Trophoblast cell (in vitro differentiated cells and primary cell): ENCODE data around the gene CTDSPL2.

Source experiments
- DNase-seq, 2 donors: peaks; one replicate each; pipeline ENCODE4 v3.0.0-alpha.2; 2016
- H2AFZ ChIP-seq: 2 replicates; pipeline ENCODE4 v1.6.1; 2013; ENCODE audit warnings: low read length, moderate library complexity, mild to moderate bottlenecking; ENCODE audit not compliant: insufficient read depth, poor library complexity
- H2AK5ac ChIP-seq: 2 replicates; pipeline ENCODE4 v1.6.1; 2013; ENCODE audit warnings: mild to moderate bottlenecking, low read length
- H2BK120ac ChIP-seq: 2 replicates; pipeline ENCODE4 v1.6.1; 2013; ENCODE audit warnings: low read length, mild to moderate bottlenecking, moderate library complexity; ENCODE audit not compliant: insufficient read depth, poor library complexity
- H2BK12ac ChIP-seq: 2 replicates; pipeline ENCODE4 v1.6.1; 2013; ENCODE audit warnings: mild to moderate bottlenecking, low read length, moderate library complexity
- H2BK5ac ChIP-seq: 2 replicates; pipeline ENCODE4 v1.6.1; 2013; ENCODE audit warnings: low read length, low read depth, moderate library complexity, mild to moderate bottlenecking; ENCODE audit not compliant: poor library complexity
- H3K14ac ChIP-seq: 2 replicates; pipeline ENCODE4 v1.6.1; 2013; ENCODE audit warnings: mild to moderate bottlenecking, low read length
- H3K18ac ChIP-seq: 2 replicates; pipeline ENCODE4 v1.6.1; 2013; ENCODE audit warnings: mild to moderate bottlenecking, low read length
- H3K23ac ChIP-seq: 2 replicates; pipeline ENCODE4 v1.6.1; 2013; ENCODE audit warnings: low read length
- H3K27ac ChIP-seq: 2 replicates; pipeline ENCODE4 v1.5.1; 2013; ENCODE audit warnings: low read depth, mild to moderate bottlenecking, inconsistent platforms, low read length, moderate library complexity
- H3K27me3 ChIP-seq: 2 replicates; pipeline ENCODE4 v1.6.1; 2013; ENCODE audit warnings: inconsistent platforms, mild to moderate bottlenecking, low read length, moderate library complexity; ENCODE audit not compliant: insufficient read depth
- H3K36me3 ChIP-seq, 2 experiments: 1 replicate in 1 of 2; 2 replicates in 1 of 2; pipeline ENCODE4 v1.6.1; 2013; ENCODE audit warnings: low read length in 2 of 2, mild to moderate bottlenecking in 2 of 2, moderate library complexity in 1 of 2; ENCODE audit not compliant: insufficient read depth in 2 of 2, control insufficient read depth in 1 of 2
- H3K4ac ChIP-seq: 2 replicates; pipeline ENCODE4 v1.6.1; 2013; ENCODE audit warnings: low read depth, mild to moderate bottlenecking, low read length, moderate library complexity
- H3K4me1 ChIP-seq, 2 experiments: 1 replicate in 1 of 2; 2 replicates in 1 of 2; pipeline ENCODE4 v1.6.1; 2013; ENCODE audit warnings: low read length in 2 of 2, mild to moderate bottlenecking in 2 of 2, moderate library complexity in 1 of 2; ENCODE audit not compliant: insufficient read depth in 2 of 2, control insufficient read depth in 1 of 2
- H3K4me2 ChIP-seq: 2 replicates; pipeline ENCODE4 v1.6.1; 2013; ENCODE audit warnings: inconsistent platforms, mild to moderate bottlenecking, low read length, moderate library complexity
- H3K4me3 ChIP-seq: 2 replicates; pipeline ENCODE4 v1.5.1; 2013; ENCODE audit warnings: mild to moderate bottlenecking, low read depth, low read length, inconsistent platforms
- H3K79me1 ChIP-seq: one replicate; pipeline ENCODE4 v1.6.1; 2013; ENCODE audit warnings: low read length
- H3K79me2 ChIP-seq: 2 replicates; pipeline ENCODE4 v1.6.1; 2013; ENCODE audit warnings: low read length, mild to moderate bottlenecking; ENCODE audit not compliant: control insufficient read depth, insufficient read depth, poor library complexity
- H3K9ac ChIP-seq: 2 replicates; pipeline ENCODE4 v1.6.1; 2013; ENCODE audit warnings: mild to moderate bottlenecking, low read length
- H3K9me3 ChIP-seq: 2 replicates; pipeline ENCODE4 v1.6.1; 2013; ENCODE audit warnings: low read depth, mild to moderate bottlenecking, control low read depth, inconsistent platforms, low read length; ENCODE audit not compliant: insufficient read depth
- H4K12ac ChIP-seq: 2 replicates; pipeline ENCODE4 v1.6.1; 2013; ENCODE audit warnings: low read depth, mild to moderate bottlenecking, low read length, moderate library complexity
- H4K8ac ChIP-seq: 2 replicates; pipeline ENCODE4 v1.6.1; 2013; ENCODE audit warnings: low read depth, mild to moderate bottlenecking, low read length, moderate library complexity
- H4K91ac ChIP-seq: one replicate; pipeline ENCODE4 v1.6.1; 2013; ENCODE audit warnings: low read depth, mild to moderate bottlenecking, low read length, moderate library complexity
- WGBS: extraction: QIAGEN DNeasy Blood & Tissue Kit; methylation state at CpG from one replicate; pipeline ENCODE4 v1.1.7; 2013; ENCODE audit warnings: missing lambda C conversion rate; ENCODE audit not compliant: insufficient read length, insufficient coverage; ENCODE audit errors: extremely low coverage; 5-methylcytosine and 5-hydroxymethylcytosine counted together

Gene CTDSPL2

GRCh38 chr15:44535092-44535491 is 107.7 kb downstream of the CTDSPL2 start:
- WGBS: no CpG with 5 or more reads among the region's 8 CpGs
- Histone ChIP-seq H3K14ac (no peak overlapping the region), H3K4me3 (no peak overlapping the region), H4K91ac (no peak overlapping the region), H3K9ac (no peak overlapping the region), H3K4me2 (no peak overlapping the region), H3K18ac (no peak overlapping the region), H3K9me3 (no peaks in the 10 kb centered on the region), H3K79me2 (peaks cover 10% of the 10 kb centered on the region), H3K23ac (no peak overlapping the region), H3K27me3 (no peaks in the 10 kb centered on the region), H2BK5ac (no peak overlapping the region), H2BK120ac (no peak overlapping the region), H2AK5ac (no peak overlapping the region), H2BK12ac (no peak overlapping the region), H3K4me1 (peaks cover 0 to 5% of the 10 kb centered on the region in 2 experiments), H3K4ac (no peak overlapping the region), H3K36me3 (peaks cover 1 to 5% of the 10 kb centered on the region in 2 experiments), H4K12ac (no peak overlapping the region), H3K79me1 (peaks cover 12% of the 10 kb centered on the region), H3K27ac (no peak overlapping the region), H4K8ac (no peak overlapping the region), H2AFZ (no peak overlapping the region)
- DNase-seq: no peak

DNA sequence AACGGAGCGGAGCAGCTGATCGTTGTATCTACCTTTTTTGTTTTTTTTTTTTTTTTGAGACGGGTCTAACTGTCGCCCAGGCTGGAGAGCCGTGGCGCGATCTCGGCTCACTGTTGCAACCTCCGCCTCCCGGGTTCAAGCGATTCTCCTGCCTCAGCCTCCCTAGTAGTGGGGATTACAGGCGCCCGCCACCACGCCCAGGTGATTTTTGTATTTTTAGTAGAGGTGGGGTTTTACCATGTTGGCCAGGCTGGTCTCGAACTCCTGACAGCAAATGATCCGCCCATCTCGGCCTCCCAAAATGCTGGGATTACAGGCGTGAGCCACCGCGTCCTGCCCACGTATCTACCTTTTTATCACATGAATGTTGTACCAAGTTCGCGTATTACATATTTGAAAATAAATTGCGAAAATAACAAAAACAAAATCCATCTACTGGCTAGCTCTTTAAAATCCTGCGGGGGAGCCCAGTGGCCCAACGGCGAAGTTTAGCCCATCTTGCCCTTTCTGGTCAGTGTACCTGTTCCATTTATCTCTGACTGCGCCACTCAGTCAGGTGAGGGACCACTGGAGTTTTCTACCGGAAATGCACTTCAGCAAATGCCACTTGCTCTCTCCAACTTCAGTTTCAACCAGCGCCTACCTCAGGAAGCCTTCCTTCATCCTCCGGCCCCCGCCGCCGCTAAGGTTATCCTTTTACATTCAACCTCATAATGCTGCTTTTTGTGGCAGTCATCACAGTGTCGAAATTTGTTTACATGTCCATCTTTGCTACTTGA is 108.3 kb downstream of the CTDSPL2 start:
- peak overlapping the region; percentile 84 for H4K12ac ChIP-seq
- H3K36me3 ChIP-seq: peaks cover 5% of the 10 kb centered on the region in 2 experiments
- peaks cover 12% of the 10 kb centered on the region for H3K79me1 ChIP-seq
- peak overlapping the region; percentile 92 for H3K14ac ChIP-seq
- peaks cover 0 to 5% of the 10 kb centered on the region in 2 experiments for H3K4me1 ChIP-seq
- no peak overlapping the region for H2AK5ac ChIP-seq
- no peak overlapping the region for H2BK120ac ChIP-seq
- H3K79me2 ChIP-seq: peaks cover 13% of the 10 kb centered on the region
- peak overlapping the region; percentile 81 for H3K4me3 ChIP-seq
- peak overlapping the region; percentile 91 for H3K27ac ChIP-seq
- no peak for DNase-seq
- H3K4ac ChIP-seq: peak overlapping the region; percentile 37
- peak overlapping the region; percentile 68 for H3K4me2 ChIP-seq
- no peak overlapping the region for H3K23ac ChIP-seq
- peak overlapping the region; percentile 49 for H2BK5ac ChIP-seq
- peak overlapping the region; percentile 78 for H4K8ac ChIP-seq
- H3K9ac ChIP-seq: peak overlapping the region; percentile 86
- no peaks in the 10 kb centered on the region for H3K9me3 ChIP-seq
- no peak overlapping the region for H2BK12ac ChIP-seq
- no peaks in the 10 kb centered on the region for H3K27me3 ChIP-seq
- peak overlapping the region; percentile 83 for H4K91ac ChIP-seq
- H3K18ac ChIP-seq: no peak overlapping the region
- H2AFZ ChIP-seq: peak overlapping the region; percentile 85
- no CpG with 5 or more reads among the region's 36 CpGs for WGBS

GRCh38 chr15:44536302-44536961 is 109.0 kb downstream of the CTDSPL2 start:
- WGBS: no CpG with 5 or more reads among the region's 47 CpGs
- Histone ChIP-seq H3K9ac (peak overlapping the region; percentile 86), H3K79me1 (peaks cover 12% of the 10 kb centered on the region), H2BK120ac (peak overlapping the region; percentile 65), H4K12ac (peak overlapping the region; percentile 84), H3K14ac (peak overlapping the region; percentile 92), H4K91ac (peak overlapping the region; percentile 83), H2AK5ac (no peak overlapping the region), H4K8ac (peak overlapping the region; percentile 78), H3K23ac (no peak overlapping the region), H3K4me2 (peak overlapping the region; percentile 68), H3K9me3 (no peaks in the 10 kb centered on the region), H2BK5ac (peak overlapping the region; percentile 49), H3K27ac (peak overlapping the region; percentile 91), H2BK12ac (no peak overlapping the region), H3K36me3 (peaks cover 5% of the 10 kb centered on the region in 2 experiments), H3K4me3 (peak overlapping the region; percentile 81), H3K4me1 (peaks cover 0 to 5% of the 10 kb centered on the region in 2 experiments), H3K79me2 (peaks cover 13% of the 10 kb centered on the region), H3K4ac (no peak overlapping the region), H3K27me3 (no peaks in the 10 kb centered on the region), H2AFZ (peak overlapping the region; percentile 85), H3K18ac (peak overlapping the region; percentile 22)
- peak; percentile 77 to 83 for DNase-seq

DNA sequence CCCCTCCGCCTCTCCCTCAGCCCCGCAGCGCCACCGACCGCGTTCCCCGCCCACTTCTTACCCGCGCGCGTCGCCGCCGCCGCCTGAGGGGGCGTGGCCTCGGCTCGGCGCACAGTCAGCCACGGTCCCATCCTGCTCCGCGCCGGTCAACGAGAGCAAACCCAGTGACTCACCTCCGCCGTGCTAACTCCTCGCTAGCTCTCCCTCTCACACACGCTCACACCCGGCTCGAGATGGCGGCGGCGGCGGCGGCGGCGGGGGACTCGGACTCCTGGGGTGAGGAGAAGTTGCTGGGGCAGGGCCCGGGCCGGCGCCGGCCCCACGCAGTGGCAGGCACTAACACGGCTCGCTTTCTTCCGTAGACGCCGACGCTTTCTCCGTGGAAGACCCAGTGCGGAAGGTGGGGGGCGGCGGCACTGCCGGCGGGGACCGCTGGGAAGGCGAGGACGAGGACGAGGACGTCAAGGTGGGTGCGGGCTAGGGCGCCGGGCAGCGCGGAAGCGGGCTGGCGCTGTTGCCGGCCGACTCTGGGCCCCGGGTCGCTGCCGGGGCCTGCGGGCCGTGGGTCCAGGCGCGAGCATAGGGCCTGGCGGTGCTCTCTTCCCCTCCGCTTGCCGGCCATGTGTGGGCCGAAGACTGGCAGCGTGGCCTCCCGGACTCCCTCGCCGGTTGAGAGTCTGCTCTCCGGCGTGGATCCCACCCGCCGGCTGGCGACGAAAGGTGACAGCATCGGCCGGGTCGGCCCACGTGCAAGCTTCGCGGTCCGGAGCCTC is 109.7 kb downstream of the CTDSPL2 start, which contains the start of gene EIF3J:
Gene EIF3J, plus strand, starts transcription at position 186 of the 773 bp plus-strand sequence. Its CDS starts 48 bp downstream, at position 234.
- Histone ChIP-seq H3K27ac (peak within 1 kb of the TSS; percentile 91), H3K36me3 (peaks cover 5% of the 10 kb centered on the region in 2 experiments), H2AFZ (peak within 1 kb of the TSS; percentile 85), H3K9ac (peak within 1 kb of the TSS; percentile 99), H4K12ac (peak within 1 kb of the TSS; percentile 84), H3K27me3 (no peaks in the 10 kb centered on the region), H2BK12ac (no peak within 1 kb of the TSS), H4K91ac (peak within 1 kb of the TSS; percentile 83), H2BK120ac (peak within 1 kb of the TSS; percentile 65), H3K79me2 (peaks cover 13% of the 10 kb centered on the region), H2AK5ac (peak within 1 kb of the TSS; percentile 8), H3K79me1 (peaks cover 12% of the 10 kb centered on the region), H4K8ac (peak within 1 kb of the TSS; percentile 78), H3K14ac (peak within 1 kb of the TSS; percentile 92), H3K4me2 (peak within 1 kb of the TSS; percentile 88), H3K9me3 (no peaks in the 10 kb centered on the region), H3K4me3 (peak within 1 kb of the TSS; percentile 90), H3K23ac (no peak within 1 kb of the TSS), H2BK5ac (peak within 1 kb of the TSS; percentile 73), H3K4me1 (peaks cover 0 to 5% of the 10 kb centered on the region in 2 experiments), H3K4ac (peak within 1 kb of the TSS; percentile 77), H3K18ac (peak within 1 kb of the TSS; percentile 50)
- DNase-seq: peak; percentile 97
- no CpG with 5 or more reads among the region's 97 CpGs for WGBS
